Measurements from ENCODE around the gene CHRM2.

CHRM2 gene

GRCh38 chr7:137045573-137045972 is 177.1 kb downstream of the CHRM2 start:
- Histone ChIP-seq H3K4me3 (no peak overlapping the region), H3K27ac (no peak overlapping the region)
- no peak for TF ChIP-seq CTCF (IDR thresholded peaks at IDR 0.05)
- no peak for DNase-seq (ENCODE audit: low spot score)

- TF ChIP-seq CTCF (IDR thresholded peaks at IDR 0.05) = no peak
Measured at GRCh38 chr7:137069249-137069963, 201.0 kb downstream of the CHRM2 start.

More at GRCh38 chr7:137069249-137069963, 201.0 kb downstream of the CHRM2 start:
- no peak overlapping the region for H3K27ac ChIP-seq
- H3K4me3 ChIP-seq = no peak overlapping the region
- no peak for DNase-seq (ENCODE audit: low spot score)

Data from coronary artery (tissue), 2 donors.